H9 (cell line): ENCODE results near the gene PGM2. TPM values are rescaled to one million over a fixed set of nuclear protein-coding genes. Genes with fewer than 3 reads are reported as not detected.

ENCODE experiments used
- DNase-seq: peaks from one replicate; pipeline ENCODE4 v3.0.0-alpha.2; 2017
- H2AFZ ChIP-seq: one replicate; pipeline ENCODE4 v1.6.1; 2013; ENCODE audit warnings: mild to moderate bottlenecking, low read length, control low read depth, moderate library complexity
- H2AK5ac ChIP-seq: 2 replicates; pipeline ENCODE4 v1.6.1; 2013; ENCODE audit warnings: low read length, control low read depth, mixed read lengths; ENCODE audit not compliant: insufficient read length
- H2BK120ac ChIP-seq: one replicate; pipeline ENCODE4 v1.6.1; 2013; ENCODE audit warnings: low read depth, mild to moderate bottlenecking, low read length, control low read depth, inconsistent platforms; ENCODE audit not compliant: poor library complexity, severe bottlenecking
- H2BK12ac ChIP-seq: 2 replicates; pipeline ENCODE4 v1.6.1; 2013; ENCODE audit warnings: low read length, control low read depth, mixed read lengths, low read depth; ENCODE audit not compliant: insufficient read length
- H2BK15ac ChIP-seq: 2 replicates; pipeline ENCODE4 v1.6.1; 2013; ENCODE audit warnings: low read depth, low read length, control low read depth
- H2BK20ac ChIP-seq: one replicate; pipeline ENCODE4 v1.6.1; 2013; ENCODE audit warnings: low read depth, mild to moderate bottlenecking, low read length, control low read depth, inconsistent platforms; ENCODE audit not compliant: poor library complexity, severe bottlenecking
- H2BK5ac ChIP-seq: 2 replicates; pipeline ENCODE4 v1.6.1; 2013; ENCODE audit warnings: low read length, control low read depth, mixed read lengths; ENCODE audit not compliant: insufficient read length
- H3K14ac ChIP-seq: 2 replicates; pipeline ENCODE4 v1.6.1; 2013; ENCODE audit warnings: low read length, control low read depth; ENCODE audit not compliant: insufficient read depth
- H3K18ac ChIP-seq: 2 replicates; pipeline ENCODE4 v1.6.1; 2013; ENCODE audit warnings: low read depth, mild to moderate bottlenecking, mixed read lengths, low read length, control low read depth; ENCODE audit not compliant: insufficient read length
- H3K23ac ChIP-seq: 2 replicates; pipeline ENCODE4 v1.6.1; 2013; ENCODE audit warnings: low read length, control low read depth, mixed read lengths, low read depth; ENCODE audit not compliant: insufficient read length
- H3K23me2 ChIP-seq: 2 replicates; pipeline ENCODE4 v1.6.1; 2013; ENCODE audit warnings: low read depth, mild to moderate bottlenecking, mixed read lengths, low read length, control low read depth; ENCODE audit not compliant: insufficient read length, poor library complexity, severe bottlenecking
- H3K27ac ChIP-seq: 2 replicates; pipeline ENCODE4 v1.5.1; 2013; ENCODE audit warnings: low read length, control low read depth, mixed read lengths, low read depth; ENCODE audit not compliant: insufficient read length
- H3K27me3 ChIP-seq: 2 replicates; pipeline ENCODE4 v1.6.1; 2013; ENCODE audit warnings: low read length, control low read depth, inconsistent platforms; ENCODE audit not compliant: insufficient read depth
- H3K4ac ChIP-seq: 2 replicates; pipeline ENCODE4 v1.6.1; 2013; ENCODE audit warnings: low read depth, mild to moderate bottlenecking, control low read depth, inconsistent platforms, low read length, moderate library complexity
- H3K4me1 ChIP-seq: 2 replicates; pipeline ENCODE4 v1.6.1; 2013; ENCODE audit warnings: low read length, control low read depth, inconsistent platforms; ENCODE audit not compliant: insufficient read depth
- H3K4me2 ChIP-seq: 2 replicates; pipeline ENCODE4 v1.6.1; 2013; ENCODE audit warnings: low read length, control low read depth, mixed read lengths; ENCODE audit not compliant: insufficient read length, insufficient read depth
- H3K56ac ChIP-seq: 2 replicates; pipeline ENCODE4 v1.6.1; 2013; ENCODE audit warnings: low read depth, mild to moderate bottlenecking, mixed read lengths, low read length, control low read depth; ENCODE audit not compliant: insufficient read length
- H3K79me1 ChIP-seq: 2 replicates; pipeline ENCODE4 v1.6.1; 2013; ENCODE audit warnings: low read depth, mild to moderate bottlenecking, moderate library complexity, low read length, control low read depth, inconsistent platforms; ENCODE audit not compliant: insufficient read depth, poor library complexity, severe bottlenecking
- H3K79me2 ChIP-seq: 2 replicates; pipeline ENCODE4 v1.6.1; 2013; ENCODE audit warnings: low read length, control low read depth, inconsistent platforms; ENCODE audit not compliant: insufficient read depth
- H3K9ac ChIP-seq: 2 replicates; pipeline ENCODE4 v1.6.1; 2013; ENCODE audit warnings: low read length, control low read depth, mixed read lengths; ENCODE audit not compliant: insufficient read length; ENCODE audit errors: extremely low read depth
- H3K9me3 ChIP-seq: one replicate; pipeline ENCODE4 v1.6.1; 2013; ENCODE audit warnings: low read depth, low read length, inconsistent platforms; ENCODE audit not compliant: control insufficient read depth
- H3T11ph ChIP-seq: one replicate; pipeline ENCODE4 v1.6.1; 2013; ENCODE audit warnings: mild to moderate bottlenecking, low read length, control low read depth, inconsistent platforms
- H4K20me1 ChIP-seq: one replicate; pipeline ENCODE4 v1.6.1; 2013; ENCODE audit not compliant: control insufficient read depth, insufficient read length, insufficient read depth
- H4K5ac ChIP-seq: 2 replicates; pipeline ENCODE4 v1.6.1; 2013; ENCODE audit warnings: low read depth, mild to moderate bottlenecking, mixed read lengths, low read length, control low read depth; ENCODE audit not compliant: insufficient read length
- H4K8ac ChIP-seq: replicated peaks from 2 replicates; pipeline ENCODE4 v1.6.1; 2013; ENCODE audit warnings: low read length, control low read depth, mixed read lengths, low read depth; ENCODE audit not compliant: insufficient read length
- H4K91ac ChIP-seq: 2 replicates; pipeline ENCODE4 v1.6.1; 2013; ENCODE audit warnings: low read depth, mild to moderate bottlenecking, moderate library complexity, mixed read lengths, low read length, control low read depth; ENCODE audit not compliant: insufficient read length
- H3K27ac Mint-ChIP-seq, 3 experiments: 2 replicates in 2 of 3; 3 replicates in 1 of 3; pipeline ENCODE4 v1.8.0; 2020 to 2021; ENCODE audit warnings: mixed read lengths in 3 of 3, mild to moderate bottlenecking in 1 of 3, moderate library complexity in 1 of 3
- H3K27me3 Mint-ChIP-seq: 2 replicates; pipeline ENCODE4 v1.8.0; 2021; ENCODE audit warnings: low read depth, mild to moderate bottlenecking, moderate library complexity, mixed read lengths
- H3K36me3 Mint-ChIP-seq, 3 experiments: 2 replicates in 2 of 3; 3 replicates in 1 of 3; pipeline ENCODE4 v1.8.0; 2020 to 2021; ENCODE audit warnings: low read depth in 3 of 3, mixed read lengths in 3 of 3; ENCODE audit not compliant: insufficient read depth in 1 of 3
- H3K4me1 Mint-ChIP-seq, 2 experiments: 2 replicates each; pipeline ENCODE4 v1.8.0; 2020; ENCODE audit warnings: mixed read lengths in 2 of 2
- H3K4me3 Mint-ChIP-seq, 2 experiments: 2 replicates in 1 of 2; 3 replicates in 1 of 2; pipeline ENCODE4 v1.8.0; 2020 to 2021; ENCODE audit warnings: mild to moderate bottlenecking in 2 of 2, mixed read lengths in 2 of 2, moderate library complexity in 1 of 2
- H3K9me3 Mint-ChIP-seq, 2 experiments: 2 replicates in 1 of 2; 3 replicates in 1 of 2; pipeline ENCODE4 v1.8.0; 2020; ENCODE audit warnings: mild to moderate bottlenecking in 2 of 2, mixed read lengths in 2 of 2, moderate library complexity in 1 of 2
- WGBS: extraction: QIAGEN DNeasy Blood & Tissue Kit; methylation state at CpG from one replicate; pipeline ENCODE4 v1.1.7; 2013; ENCODE audit warnings: missing lambda C conversion rate, low lambda C conversion rate, mixed read lengths; ENCODE audit not compliant: insufficient read length; ENCODE audit errors: extremely low coverage; 5-methylcytosine and 5-hydroxymethylcytosine counted together
- total RNA-seq: library from RNA; stranded (reverse); gene quantifications from 2 replicates; pipeline ENCODE4 v1.2.1, GENCODE V29; 2021
- TF ChIP-seq, protein P1 (sequence below): fragments of 200-600 bp; sonication (generic); conservative IDR thresholded peaks from 3 replicates; pipeline ENCODE4 v1.8.0; 2021; ENCODE audit warnings: antibody characterized with exemption, mild to moderate bottlenecking

The PGM2 gene
- total RNA-seq, 1 experiment from 2014 or later, result 26.6 TPM

DNA sequence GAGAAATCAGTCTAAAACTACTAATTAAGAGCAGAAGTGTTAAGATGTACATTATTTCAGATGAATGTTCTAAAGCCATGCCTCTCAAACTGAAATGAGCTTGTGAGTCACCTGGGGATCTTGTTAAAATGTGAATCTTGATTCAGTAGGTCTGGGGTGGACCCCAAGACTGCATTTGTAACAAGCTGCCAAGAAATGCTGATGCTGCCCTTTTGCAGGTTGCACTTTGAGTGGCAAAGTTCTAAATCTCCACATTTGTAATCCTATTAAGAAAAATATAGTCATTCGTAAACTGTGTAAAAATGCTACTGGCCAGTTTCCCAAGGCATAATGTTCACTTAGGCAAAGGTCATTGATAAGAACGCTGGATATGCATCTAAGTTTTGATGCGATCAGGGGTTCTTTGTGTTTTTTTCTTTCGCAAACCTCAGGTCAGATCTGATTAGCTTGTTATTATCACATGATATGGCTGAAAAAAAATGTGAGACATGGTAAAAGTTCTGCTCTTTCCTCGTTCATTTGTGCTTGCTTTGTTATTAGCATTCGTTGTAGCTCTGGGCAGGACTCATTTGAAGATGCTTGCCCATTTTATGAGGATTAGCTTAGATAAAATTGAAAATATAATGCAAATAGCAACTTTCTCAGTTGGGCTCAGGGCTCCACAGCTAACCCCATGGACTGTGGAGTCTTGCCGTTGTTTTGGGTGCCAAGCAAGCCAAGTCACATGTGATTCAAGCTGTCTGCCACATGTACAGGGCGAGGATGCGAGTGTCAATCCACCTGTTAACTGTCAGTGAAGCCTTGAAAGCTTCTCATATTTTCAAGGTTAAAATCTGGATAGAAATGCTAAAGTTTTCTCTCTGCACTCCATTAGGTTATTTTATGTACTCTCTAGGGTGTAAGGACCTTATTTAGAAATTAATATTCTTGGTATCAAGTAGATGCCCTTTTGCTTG is 76.5 kb downstream of the PGM2 start:
- H3K23me2 ChIP-seq, result no peaks in the 10 kb centered on the region
- H4K5ac ChIP-seq, result no peak overlapping the region
- H3T11ph ChIP-seq, result no peak overlapping the region
- Mint-ChIP-seq H3K4me1 (peaks cover 19% of the 10 kb centered on the region in 2 experiments), H3K36me3 (peaks cover 0 to 10% (median 2%) of the 10 kb centered on the region in 3 experiments; a peak in 4 of 7 replicates), H3K27me3 (peaks cover 2% of the 10 kb centered on the region), H3K27ac (no peak overlapping the region), H3K9me3 (no peaks in the 10 kb centered on the region), H3K4me3 (no peak overlapping the region)
- no peak overlapping the region for H2AFZ ChIP-seq
- H3K9ac ChIP-seq, result no peak overlapping the region
- H3K23ac ChIP-seq, result no peak overlapping the region
- H4K8ac ChIP-seq, result no peak overlapping the region
- no peaks in the 10 kb centered on the region for H4K20me1 ChIP-seq
- H3K27ac ChIP-seq, result no peak overlapping the region
- no peaks in the 10 kb centered on the region for H3K9me3 ChIP-seq
- no peak overlapping the region for H2AK5ac ChIP-seq
- no peak overlapping the region for H2BK5ac ChIP-seq
- H4K91ac ChIP-seq, result no peak overlapping the region
- WGBS, result no CpG with 5 or more reads among the region's 9 CpGs
- no peak overlapping the region for H3K4ac ChIP-seq
- no peak overlapping the region for H3K14ac ChIP-seq
- H2BK12ac ChIP-seq, result no peak overlapping the region
- DNase-seq, result no peak
- H3K18ac ChIP-seq, result no peak overlapping the region
- TF ChIP-seq, protein P1, sequence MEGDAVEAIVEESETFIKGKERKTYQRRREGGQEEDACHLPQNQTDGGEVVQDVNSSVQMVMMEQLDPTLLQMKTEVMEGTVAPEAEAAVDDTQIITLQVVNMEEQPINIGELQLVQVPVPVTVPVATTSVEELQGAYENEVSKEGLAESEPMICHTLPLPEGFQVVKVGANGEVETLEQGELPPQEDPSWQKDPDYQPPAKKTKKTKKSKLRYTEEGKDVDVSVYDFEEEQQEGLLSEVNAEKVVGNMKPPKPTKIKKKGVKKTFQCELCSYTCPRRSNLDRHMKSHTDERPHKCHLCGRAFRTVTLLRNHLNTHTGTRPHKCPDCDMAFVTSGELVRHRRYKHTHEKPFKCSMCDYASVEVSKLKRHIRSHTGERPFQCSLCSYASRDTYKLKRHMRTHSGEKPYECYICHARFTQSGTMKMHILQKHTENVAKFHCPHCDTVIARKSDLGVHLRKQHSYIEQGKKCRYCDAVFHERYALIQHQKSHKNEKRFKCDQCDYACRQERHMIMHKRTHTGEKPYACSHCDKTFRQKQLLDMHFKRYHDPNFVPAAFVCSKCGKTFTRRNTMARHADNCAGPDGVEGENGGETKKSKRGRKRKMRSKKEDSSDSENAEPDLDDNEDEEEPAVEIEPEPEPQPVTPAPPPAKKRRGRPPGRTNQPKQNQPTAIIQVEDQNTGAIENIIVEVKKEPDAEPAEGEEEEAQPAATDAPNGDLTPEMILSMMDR, result no peak
- no peak overlapping the region for H3K4me2 ChIP-seq
- no peak overlapping the region for H2BK120ac ChIP-seq
- no peak overlapping the region for H2BK20ac ChIP-seq
- peaks cover 6% of the 10 kb centered on the region; the same call in 1 of the 2 replicates for H3K4me1 ChIP-seq
- no peaks in the 10 kb centered on the region for H3K79me2 ChIP-seq
- H3K56ac ChIP-seq, result no peak overlapping the region
- no peaks in the 10 kb centered on the region for H3K79me1 ChIP-seq
- no peak overlapping the region for H2BK15ac ChIP-seq
- no peaks in the 10 kb centered on the region for H3K27me3 ChIP-seq
